Lower leg skin (tissue), 3 donors: ENCODE results near the gene CCDC8.

Experiments
- POLR2A ChIP-seq, 2 donors: fragments of 450-650 bp; IDR thresholded peaks; one replicate each; pipeline ENCODE4 v1.6.1; 2016 to 2017; ENCODE audit warnings: antibody characterized with exemption in 2 of 2, mild to moderate bottlenecking in 1 of 2, moderate library complexity in 1 of 2
- TF ChIP-seq, protein P1 (sequence below), 3 donors: fragments of 450-650 bp; IDR thresholded peaks; one replicate each; pipeline ENCODE4 v1.5.1; 2016; ENCODE audit warnings: antibody characterized with exemption in 3 of 3, mild to moderate bottlenecking in 3 of 3, moderate library complexity in 2 of 3

DNA sequence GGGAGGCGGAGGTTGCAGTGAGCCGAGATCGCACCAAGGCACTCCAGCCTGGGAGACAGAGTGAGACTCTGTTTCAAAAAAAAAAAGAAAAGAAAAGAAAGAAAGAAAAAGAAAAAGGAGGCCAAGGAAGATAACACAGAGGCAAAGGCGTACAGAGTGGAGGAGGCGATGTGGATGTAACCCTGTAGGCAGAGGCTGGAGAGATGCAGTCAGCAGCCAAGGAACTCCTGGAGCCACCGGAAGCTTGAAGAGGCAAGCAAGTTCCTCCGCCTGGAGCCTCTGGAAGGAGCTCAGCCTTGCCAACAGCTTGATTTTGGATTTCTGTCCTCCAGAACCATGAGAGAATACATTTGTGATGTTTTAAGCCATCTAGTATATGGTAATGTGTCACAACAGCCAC lies 6.7 kb upstream of the CCDC8 start:
- TF ChIP-seq, protein P1, sequence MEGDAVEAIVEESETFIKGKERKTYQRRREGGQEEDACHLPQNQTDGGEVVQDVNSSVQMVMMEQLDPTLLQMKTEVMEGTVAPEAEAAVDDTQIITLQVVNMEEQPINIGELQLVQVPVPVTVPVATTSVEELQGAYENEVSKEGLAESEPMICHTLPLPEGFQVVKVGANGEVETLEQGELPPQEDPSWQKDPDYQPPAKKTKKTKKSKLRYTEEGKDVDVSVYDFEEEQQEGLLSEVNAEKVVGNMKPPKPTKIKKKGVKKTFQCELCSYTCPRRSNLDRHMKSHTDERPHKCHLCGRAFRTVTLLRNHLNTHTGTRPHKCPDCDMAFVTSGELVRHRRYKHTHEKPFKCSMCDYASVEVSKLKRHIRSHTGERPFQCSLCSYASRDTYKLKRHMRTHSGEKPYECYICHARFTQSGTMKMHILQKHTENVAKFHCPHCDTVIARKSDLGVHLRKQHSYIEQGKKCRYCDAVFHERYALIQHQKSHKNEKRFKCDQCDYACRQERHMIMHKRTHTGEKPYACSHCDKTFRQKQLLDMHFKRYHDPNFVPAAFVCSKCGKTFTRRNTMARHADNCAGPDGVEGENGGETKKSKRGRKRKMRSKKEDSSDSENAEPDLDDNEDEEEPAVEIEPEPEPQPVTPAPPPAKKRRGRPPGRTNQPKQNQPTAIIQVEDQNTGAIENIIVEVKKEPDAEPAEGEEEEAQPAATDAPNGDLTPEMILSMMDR (IDR thresholded peaks at IDR 0.05) = no peak
- TF ChIP-seq POLR2A (IDR thresholded peaks at IDR 0.05) = no peak
